Breast epithelium (tissue), 4 donors: ENCODE results near the gene ZNF317. TPM values are rescaled to one million over a fixed set of nuclear protein-coding genes. Genes with fewer than 3 reads are reported as not detected.

ENCODE experiments used
- DNase-seq, 2 donors: peaks; one replicate each; pipeline ENCODE4 v3.0.0-alpha.2; 2019; ENCODE audit warnings: low spot score in 2 of 2
- H3K27ac ChIP-seq, 2 donors: fragments of 200-600 bp; sonication (generic) in 1 of 2; one replicate each; pipeline ENCODE4 v1.5.1; 2016 to 2019; ENCODE audit warnings: mild to moderate bottlenecking in 1 of 2
- H3K27me3 ChIP-seq, 2 donors: fragments of 200-600 bp; sonication (generic) in 1 of 2; one replicate each; pipeline versions ENCODE4 v1.5.1 to v1.6.0; 2017 to 2019; ENCODE audit warnings: control low read depth in 1 of 2, mild to moderate bottlenecking in 1 of 2
- H3K36me3 ChIP-seq: fragments of 200-600 bp; one replicate; pipeline ENCODE4 v1.5.1; 2019
- H3K4me1 ChIP-seq, 2 donors: fragments of 200-600 bp; sonication (generic); one replicate each; pipeline ENCODE4 v1.5.1; 2016 to 2019; ENCODE audit warnings: control low read depth in 1 of 2
- H3K4me3 ChIP-seq, 3 donors: fragments of 200-600 bp; sonication (generic); 1 replicate in 2 of 3; 2 replicates in 1 of 3; pipeline ENCODE4 v1.5.1; 2016 to 2019; ENCODE audit warnings: mild to moderate bottlenecking in 3 of 3, moderate library complexity in 2 of 3
- H3K9me3 ChIP-seq, 2 donors: fragments of 200-600 bp; sonication (generic) in 1 of 2; one replicate each; pipeline ENCODE4 v1.5.1; 2016 to 2019; ENCODE audit warnings: control low read depth in 1 of 2
- POLR2A ChIP-seq: fragments of 450-650 bp; IDR thresholded peaks from one replicate; pipeline ENCODE4 v1.6.1; 2016; ENCODE audit warnings: antibody characterized with exemption, mild to moderate bottlenecking, moderate library complexity
- POLR2AphosphoS5 ChIP-seq, 3 donors: sonication (generic); formaldehyde crosslinking; IDR thresholded peaks; one replicate each; pipeline ENCODE4 v1.6.1; 2017; ENCODE audit warnings: antibody characterized with exemption in 3 of 3
- intact Hi-C: fragments of 100-400 bp; cut with DNase I; formaldehyde crosslinking; loops from one replicate; pipeline ENCODE4 v1.15.1; 2023; ENCODE audit warnings: low total_unique reads
- total RNA-seq, 3 donors: library from RNA; depleted of rRNA; stranded (reverse); fragments of >200 nt; gene quantifications; one replicate each; pipeline ENCODE4 v1.1.0, GENCODE V29; 2016
- TF ChIP-seq, protein P1 (sequence below), 3 donors: fragments of 450-650 bp; IDR thresholded peaks; one replicate each; pipeline ENCODE4 v1.5.1; 2016 to 2017; ENCODE audit warnings: antibody characterized with exemption in 3 of 3, mild to moderate bottlenecking in 3 of 3, moderate library complexity in 3 of 3

ZNF317 gene
- total RNA-seq, 3 donors from 2014 or later: 14.6 to 28.1 (median 19.3) TPM

DNA sequence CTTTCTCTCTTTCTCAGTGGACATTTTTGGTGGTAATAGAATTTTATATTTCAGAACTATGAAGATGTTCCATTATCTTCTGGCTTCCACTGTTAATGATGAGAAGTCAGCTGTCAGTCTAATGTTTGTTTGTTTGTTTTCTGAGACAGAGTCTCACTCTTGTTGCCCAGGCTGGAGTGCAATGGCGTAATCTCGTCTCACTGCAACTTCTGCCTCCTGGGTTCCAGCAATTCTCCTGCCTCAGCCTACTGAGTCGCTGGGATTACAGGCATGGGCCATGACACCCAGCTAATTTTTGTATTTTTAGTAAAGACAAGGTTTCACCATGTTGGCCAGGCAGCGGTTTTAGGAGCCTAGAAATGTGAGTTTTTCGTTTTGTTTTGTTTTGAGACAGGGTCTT, 4.7 kb downstream of the ZNF317 start:
- DNase-seq: no peak
- no peaks in the 10 kb centered on the region for H3K36me3 ChIP-seq
- intact Hi-C loops: no loop called here
- TF ChIP-seq POLR2AphosphoS5 (IDR thresholded peaks at IDR 0.05): no peak
- no peak overlapping the region for H3K27ac ChIP-seq
- H3K9me3 ChIP-seq: peaks cover 30 to 35% of the 10 kb centered on the region in 2 donors
- H3K27me3 ChIP-seq: no peaks in the 10 kb centered on the region
- peaks cover 0 to 8% of the 10 kb centered on the region in 2 donors for H3K4me1 ChIP-seq
- H3K4me3 ChIP-seq: no peak overlapping the region

DNA sequence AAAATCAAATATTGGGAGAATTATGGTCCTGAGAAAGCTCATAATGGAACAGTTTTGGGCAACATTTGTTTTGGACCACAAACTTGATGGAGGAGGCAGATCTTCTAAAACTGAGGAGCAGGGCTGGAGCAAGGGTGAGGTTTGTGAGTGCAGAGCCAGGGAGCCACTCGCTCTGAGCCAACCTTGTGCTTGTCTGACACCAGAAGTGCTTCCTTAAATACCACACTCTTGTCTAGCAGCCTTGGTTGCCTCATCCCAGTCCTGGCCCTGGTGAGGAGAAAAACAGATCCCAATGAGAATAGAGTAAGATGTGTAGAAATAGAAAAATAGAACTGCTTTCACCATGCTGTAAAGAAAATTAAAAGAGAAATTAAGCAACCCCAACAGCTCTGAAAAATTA, 6.7 kb downstream of the ZNF317 start:
- Histone ChIP-seq H3K36me3 (no peaks in the 10 kb centered on the region), H3K4me3 (no peak overlapping the region), H3K27ac (no peak overlapping the region), H3K9me3 (peaks cover 41 to 47% of the 10 kb centered on the region in 2 donors), H3K27me3 (no peaks in the 10 kb centered on the region), H3K4me1 (no peaks in the 10 kb centered on the region)
- DNase-seq: no peak
- intact Hi-C loops: no loop called here
- TF ChIP-seq POLR2AphosphoS5 (IDR thresholded peaks at IDR 0.05) (no peak), POLR2A (no peak)
- TF ChIP-seq, protein P1, sequence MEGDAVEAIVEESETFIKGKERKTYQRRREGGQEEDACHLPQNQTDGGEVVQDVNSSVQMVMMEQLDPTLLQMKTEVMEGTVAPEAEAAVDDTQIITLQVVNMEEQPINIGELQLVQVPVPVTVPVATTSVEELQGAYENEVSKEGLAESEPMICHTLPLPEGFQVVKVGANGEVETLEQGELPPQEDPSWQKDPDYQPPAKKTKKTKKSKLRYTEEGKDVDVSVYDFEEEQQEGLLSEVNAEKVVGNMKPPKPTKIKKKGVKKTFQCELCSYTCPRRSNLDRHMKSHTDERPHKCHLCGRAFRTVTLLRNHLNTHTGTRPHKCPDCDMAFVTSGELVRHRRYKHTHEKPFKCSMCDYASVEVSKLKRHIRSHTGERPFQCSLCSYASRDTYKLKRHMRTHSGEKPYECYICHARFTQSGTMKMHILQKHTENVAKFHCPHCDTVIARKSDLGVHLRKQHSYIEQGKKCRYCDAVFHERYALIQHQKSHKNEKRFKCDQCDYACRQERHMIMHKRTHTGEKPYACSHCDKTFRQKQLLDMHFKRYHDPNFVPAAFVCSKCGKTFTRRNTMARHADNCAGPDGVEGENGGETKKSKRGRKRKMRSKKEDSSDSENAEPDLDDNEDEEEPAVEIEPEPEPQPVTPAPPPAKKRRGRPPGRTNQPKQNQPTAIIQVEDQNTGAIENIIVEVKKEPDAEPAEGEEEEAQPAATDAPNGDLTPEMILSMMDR (IDR thresholded peaks at IDR 0.05): no peak

DNA sequence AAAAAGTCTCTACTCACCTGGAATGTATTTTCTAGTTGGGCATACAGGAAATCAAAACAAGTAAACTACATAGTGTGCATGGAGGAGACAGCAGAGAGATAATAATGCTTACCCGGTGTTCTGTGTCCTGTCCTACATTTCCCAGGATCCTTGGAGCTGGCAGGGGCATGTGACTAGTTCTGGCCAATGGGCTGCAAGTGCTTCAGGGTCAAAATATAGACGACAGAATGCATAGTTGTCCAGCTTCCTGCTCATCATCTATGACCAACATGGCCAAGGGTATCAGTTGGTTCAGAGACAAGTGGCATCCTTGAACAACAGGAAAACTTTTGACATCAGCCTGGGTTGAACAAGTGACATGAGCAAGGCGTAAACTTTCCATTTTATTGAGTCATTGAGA, 8.5 kb downstream of the ZNF317 start:
- Histone ChIP-seq H3K4me3 (no peak overlapping the region), H3K27me3 (no peaks in the 10 kb centered on the region), H3K27ac (no peak overlapping the region), H3K4me1 (no peaks in the 10 kb centered on the region), H3K9me3 (peaks cover 59 to 63% of the 10 kb centered on the region in 2 donors), H3K36me3 (no peaks in the 10 kb centered on the region)
- no peak for DNase-seq
- TF ChIP-seq, protein P1 (IDR thresholded peaks at IDR 0.05): no peak
- no peak for TF ChIP-seq POLR2AphosphoS5 (IDR thresholded peaks at IDR 0.05)
- no peak for TF ChIP-seq POLR2A
- intact Hi-C loops: no loop called here

DNA sequence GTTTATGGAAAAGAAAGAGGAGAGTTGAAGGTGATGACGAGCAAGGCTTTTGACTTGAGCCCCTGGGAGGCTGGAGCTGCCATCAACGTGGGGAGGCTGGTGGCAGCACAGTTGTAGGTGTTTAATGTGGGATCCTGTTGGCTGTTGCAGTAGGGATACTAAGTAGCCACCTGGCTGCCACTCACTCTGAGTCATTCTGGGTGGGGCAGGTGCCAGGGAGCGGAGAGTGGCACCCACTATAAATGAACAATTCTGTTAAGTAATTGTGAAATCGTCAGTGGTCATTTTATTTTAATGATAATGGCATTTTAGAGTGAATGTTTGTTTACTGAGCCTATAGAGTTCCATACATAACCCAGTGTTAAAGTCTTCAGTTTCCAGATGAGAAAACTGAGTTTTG, 9.8 kb downstream of the ZNF317 start:
- Histone ChIP-seq H3K27me3 (no peaks in the 10 kb centered on the region), H3K27ac (no peak overlapping the region), H3K4me3 (no peak overlapping the region), H3K9me3 (peaks cover 61% of the 10 kb centered on the region in 2 donors), H3K4me1 (no peaks in the 10 kb centered on the region), H3K36me3 (no peaks in the 10 kb centered on the region)
- intact Hi-C loops: no loop called here
- DNase-seq: no peak
- TF ChIP-seq, protein P1 (IDR thresholded peaks at IDR 0.05): no peak
- TF ChIP-seq POLR2AphosphoS5 (IDR thresholded peaks at IDR 0.05) (no peak), POLR2A (no peak)

DNA sequence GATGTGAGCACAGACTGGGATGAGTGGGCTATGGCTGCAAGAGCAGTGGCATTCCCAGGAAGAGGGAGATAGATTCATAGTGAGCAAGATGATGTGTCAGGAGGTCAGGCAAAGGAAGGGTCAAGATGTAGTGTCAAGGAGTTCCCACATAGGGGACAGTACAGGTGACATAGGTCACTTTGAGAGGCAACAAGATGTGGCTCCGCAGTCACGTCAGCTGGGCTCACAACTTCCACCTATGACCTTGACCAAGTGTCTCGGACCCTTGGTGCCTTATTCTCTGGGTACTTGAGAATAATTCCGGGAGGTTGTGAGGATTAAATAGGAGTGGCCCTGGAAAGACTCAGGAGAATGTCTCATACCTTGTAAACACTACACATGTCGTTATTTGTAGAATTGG, 10.5 kb downstream of the ZNF317 start:
- DNase-seq: no peak
- Histone ChIP-seq H3K9me3 (peaks cover 60 to 61% of the 10 kb centered on the region in 2 donors), H3K27me3 (no peaks in the 10 kb centered on the region), H3K4me1 (no peaks in the 10 kb centered on the region), H3K27ac (no peak overlapping the region), H3K4me3 (no peak overlapping the region), H3K36me3 (no peaks in the 10 kb centered on the region)
- TF ChIP-seq POLR2AphosphoS5 (IDR thresholded peaks at IDR 0.05) (no peak), POLR2A (no peak)
- TF ChIP-seq, protein P1 (IDR thresholded peaks at IDR 0.05): no peak
- intact Hi-C loops: no loop called here

DNA sequence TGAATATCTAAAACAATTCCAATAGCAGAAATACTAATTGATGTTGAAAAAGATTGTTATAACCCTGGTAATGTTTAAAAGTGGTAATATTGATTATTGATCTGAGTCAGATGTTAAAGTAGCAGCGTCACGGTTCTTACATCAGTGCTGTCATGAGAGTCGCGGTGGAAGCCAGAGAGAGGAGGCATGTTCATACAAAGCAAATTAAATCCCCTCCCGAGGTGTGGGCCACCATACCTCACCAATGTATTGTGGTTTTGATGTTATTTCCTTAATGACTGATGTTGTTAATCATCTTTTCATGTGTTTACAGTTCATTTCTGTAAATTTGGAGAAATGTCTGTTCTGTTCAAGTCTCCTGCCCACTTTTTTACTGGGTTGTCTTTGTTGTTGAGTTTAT, 11.2 kb downstream of the ZNF317 start:
- TF ChIP-seq POLR2AphosphoS5 (IDR thresholded peaks at IDR 0.05) (no peak), POLR2A (no peak)
- TF ChIP-seq, protein P1 (IDR thresholded peaks at IDR 0.05): no peak
- no peak for DNase-seq
- Histone ChIP-seq H3K36me3 (no peaks in the 10 kb centered on the region), H3K27me3 (no peaks in the 10 kb centered on the region), H3K27ac (no peak overlapping the region), H3K4me3 (no peak overlapping the region), H3K9me3 (peaks cover 59 to 61% of the 10 kb centered on the region in 2 donors), H3K4me1 (no peaks in the 10 kb centered on the region)
- intact Hi-C loops: no loop called here
